GM19099 (cell line): Measurements from ENCODE around the gene RGS19.

ENCODE experiments used
- POLR2A ChIP-seq: IDR thresholded peaks from 3 replicates; pipeline ENCODE4 v1.6.1; 2011; ENCODE audit warnings: low read depth; ENCODE audit not compliant: insufficient read length; ENCODE audit errors: extremely low read depth

The RGS19 gene

DNA sequence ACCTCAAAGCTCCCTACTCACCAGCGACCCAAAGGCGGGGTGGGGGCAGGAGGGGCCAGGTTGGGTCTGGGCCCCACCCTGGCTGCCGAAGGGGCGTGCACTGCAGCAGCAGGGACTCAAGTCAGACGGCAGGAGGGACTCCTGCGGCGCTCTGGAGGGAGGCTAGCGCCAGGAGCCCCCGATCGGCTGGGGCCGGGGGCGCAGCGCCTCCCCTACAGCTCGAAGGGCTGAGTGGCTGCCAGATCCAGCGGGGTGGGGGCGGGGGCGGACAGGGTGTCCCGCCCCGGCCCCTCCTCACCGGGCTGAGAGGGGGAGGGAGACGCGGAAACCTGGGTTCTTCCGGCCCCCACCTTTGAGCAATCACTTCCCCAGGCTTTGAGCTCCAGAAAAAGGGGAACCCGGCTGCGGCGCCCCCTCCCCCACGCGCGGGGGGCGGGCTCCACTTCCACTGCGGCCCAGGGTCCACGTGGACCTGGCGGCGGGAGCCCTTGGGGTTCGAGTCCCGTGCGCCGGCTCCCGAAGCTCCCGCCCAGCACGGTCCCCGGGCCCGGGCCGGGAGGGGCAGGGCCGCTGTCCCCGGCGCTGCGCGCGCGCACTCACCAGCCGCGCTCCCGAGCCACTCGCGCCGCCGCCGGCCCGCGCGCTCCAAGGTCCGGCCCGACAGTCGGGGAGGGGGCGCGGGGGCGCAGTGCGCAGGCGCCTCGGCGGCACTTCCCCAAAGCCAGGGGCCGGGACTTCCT lies at the start of gene RGS19:
RGS19 (minus strand) TSS at position 246 of the 740 bp plus-strand sequence. CDS start 2,632 bp downstream, outside the sequence.
- peak; percentile 58 for TF ChIP-seq POLR2A

- no peak for TF ChIP-seq POLR2A
Measured at GRCh38 chr20:64121586-64121985, 42.3 kb upstream of the RGS19 start.

- no peak for TF ChIP-seq POLR2A
Measured at GRCh38 chr20:64119681-64120341, 40.5 kb upstream of the RGS19 start.

DNA sequence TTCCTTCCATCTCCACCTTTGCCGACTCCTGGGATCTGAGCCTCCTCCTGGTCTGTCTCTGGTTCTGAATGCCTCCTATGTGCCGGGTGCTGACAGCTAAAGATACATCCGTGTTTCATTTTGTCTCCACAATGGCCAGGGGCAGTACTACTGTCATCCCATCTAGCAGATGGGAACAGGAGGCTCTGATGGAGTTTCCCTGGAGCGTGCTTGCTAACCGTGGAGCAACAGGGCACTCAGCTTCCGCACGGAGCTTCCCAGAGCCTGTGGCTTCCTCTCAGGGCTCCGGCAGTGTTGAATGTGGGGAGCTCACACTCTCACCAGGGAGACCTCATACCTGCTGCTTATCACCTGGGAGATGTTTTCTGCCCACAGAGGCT lies 40.0 kb upstream of the RGS19 start:
- no peak for TF ChIP-seq POLR2A

DNA sequence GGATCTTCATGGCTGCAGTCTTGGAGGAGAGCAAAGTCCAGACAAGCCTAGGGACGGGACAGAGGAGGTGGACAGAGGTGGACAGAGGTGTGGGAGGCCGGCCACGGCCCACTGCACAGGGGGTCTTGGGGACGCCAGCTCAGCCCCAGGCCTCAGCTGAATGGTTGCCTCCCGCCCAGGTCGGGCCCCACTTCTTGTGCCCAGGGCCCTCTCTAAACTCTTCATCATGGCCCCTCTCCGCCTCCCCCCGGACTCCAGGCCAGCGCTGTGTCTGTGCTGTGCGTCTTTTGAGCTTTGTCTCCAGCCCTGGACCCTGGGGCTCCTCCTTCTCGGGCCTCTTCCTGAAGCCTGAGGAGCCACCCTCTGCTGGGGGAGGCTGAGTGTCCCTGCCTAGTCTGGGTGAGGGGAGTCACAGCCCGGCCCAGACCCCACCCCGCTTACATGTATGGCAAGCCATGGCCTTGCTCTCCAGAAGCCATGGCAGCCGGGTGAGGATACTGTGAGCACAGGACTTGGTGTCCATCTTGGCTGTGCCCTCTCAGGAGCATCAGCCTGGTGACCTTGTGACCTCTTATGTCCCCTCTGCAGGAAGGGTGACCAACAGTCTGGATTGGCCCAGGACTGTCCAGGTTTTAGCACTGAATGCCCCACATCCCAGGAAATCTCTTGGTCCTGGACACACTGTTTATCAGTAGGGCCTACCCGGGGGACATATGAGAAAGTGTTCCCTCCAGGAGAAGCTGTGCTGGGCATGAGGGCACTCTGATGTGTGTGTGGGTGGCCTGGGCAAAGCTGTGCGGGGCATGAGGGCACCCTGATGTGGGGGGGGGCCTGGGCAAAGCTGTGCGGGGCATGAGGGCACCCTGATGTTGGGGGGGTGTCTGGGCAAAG lies 37.5 kb upstream of the RGS19 start:
- no peak for TF ChIP-seq POLR2A

DNA sequence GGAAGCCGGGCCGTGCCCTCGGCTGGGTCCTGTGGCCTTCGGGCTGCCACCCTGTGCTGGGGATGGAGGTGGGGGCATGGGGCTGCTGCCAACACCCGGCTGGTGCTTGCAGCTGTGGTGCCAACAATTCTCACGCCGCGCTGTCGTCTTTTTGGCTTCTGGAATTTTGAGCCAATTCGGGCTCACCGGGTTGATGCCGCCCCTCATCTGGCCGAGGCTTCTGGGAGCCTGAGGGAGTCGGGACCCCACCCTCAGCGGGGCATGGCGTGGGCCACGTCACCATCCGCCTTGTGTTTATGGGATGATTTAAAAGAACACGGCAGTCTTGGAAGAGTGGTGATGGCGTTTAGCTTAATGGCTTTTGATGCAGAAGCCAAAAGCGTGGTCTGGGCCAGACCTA lies 36.7 kb upstream of the RGS19 start:
- TF ChIP-seq POLR2A, result no peak

GRCh38 chr20:64115171-64115911 lies 36.0 kb upstream of the RGS19 start:
- no peak for TF ChIP-seq POLR2A

DNA sequence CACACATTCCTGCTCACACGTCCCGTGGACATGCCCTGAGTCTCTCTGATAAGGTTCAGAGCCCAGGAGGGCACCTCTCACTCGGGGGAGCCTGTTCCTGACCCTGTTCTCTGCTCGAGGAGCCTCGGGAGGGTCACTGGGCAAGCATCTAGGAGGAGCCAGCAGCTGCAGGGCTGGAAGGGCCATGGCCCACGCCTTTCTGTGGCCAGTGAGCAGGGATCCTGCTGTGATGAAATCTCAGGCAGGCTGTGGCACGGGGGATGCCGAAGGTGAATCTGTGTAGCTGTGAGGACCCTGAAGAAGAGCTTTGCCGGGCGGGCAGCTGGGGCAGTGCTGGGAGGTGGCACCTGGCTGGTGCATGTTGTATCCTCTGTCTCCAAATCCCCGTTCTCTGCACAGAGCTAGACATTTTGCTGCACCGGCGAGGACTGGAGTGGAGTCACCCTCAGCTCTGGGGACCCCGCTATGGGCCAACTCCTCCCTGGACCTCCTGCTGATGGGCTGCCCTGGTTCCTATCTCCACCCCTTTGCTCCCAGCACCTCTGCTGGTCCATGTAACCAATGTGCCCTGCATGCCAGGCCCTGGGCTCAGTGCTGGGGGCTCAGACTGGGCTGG lies 35.1 kb upstream of the RGS19 start:
- no peak for TF ChIP-seq POLR2A

- TF ChIP-seq POLR2A, result no peak
Measured at GRCh38 chr20:64113796-64114355, 34.6 kb upstream of the RGS19 start.

GRCh38 chr20:64113444-64113775 lies 34.1 kb upstream of the RGS19 start:
- TF ChIP-seq POLR2A, result no peak

- no peak for TF ChIP-seq POLR2A
Measured at GRCh38 chr20:64112691-64113443, 33.5 kb upstream of the RGS19 start.

DNA sequence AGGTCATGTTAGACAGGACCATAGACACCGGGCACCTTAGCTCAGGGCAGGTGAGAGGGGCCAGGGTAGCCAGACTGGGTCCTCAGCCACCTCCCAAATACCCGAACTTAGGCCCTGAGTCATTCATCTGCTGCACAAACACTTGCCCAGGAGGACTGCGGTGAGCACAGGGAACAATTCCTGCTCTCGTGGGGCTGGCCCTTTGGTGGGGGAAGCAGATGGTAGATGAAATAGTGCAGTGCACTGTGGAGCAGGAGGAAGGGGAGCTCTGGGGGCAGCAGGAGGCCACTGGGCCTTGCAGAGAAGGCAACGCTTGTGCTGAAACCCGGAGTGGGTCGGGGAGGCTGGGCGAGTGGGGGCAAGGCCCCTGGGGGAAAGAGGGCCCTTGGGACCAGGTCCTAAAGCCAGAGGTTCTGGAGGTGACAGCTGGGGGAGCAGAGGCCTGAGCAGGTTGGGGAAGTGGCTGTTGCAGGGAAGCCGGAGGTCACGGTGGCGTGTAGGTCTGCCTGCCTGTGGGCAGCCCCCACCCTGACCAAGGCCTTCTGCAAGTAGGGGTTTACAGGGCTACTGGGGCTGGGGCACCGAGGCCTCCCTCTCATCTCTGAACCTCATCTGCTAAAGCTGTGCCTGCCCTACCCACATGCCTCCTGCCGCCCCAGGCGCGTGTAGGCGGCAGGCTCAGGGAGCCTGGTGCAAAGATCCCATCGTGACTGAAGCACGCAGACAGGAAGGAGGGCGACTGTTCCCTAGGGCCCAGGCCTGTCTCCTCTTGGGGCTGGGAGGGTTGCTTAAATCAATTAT lies 32.7 kb upstream of the RGS19 start:
- no peak for TF ChIP-seq POLR2A

DNA sequence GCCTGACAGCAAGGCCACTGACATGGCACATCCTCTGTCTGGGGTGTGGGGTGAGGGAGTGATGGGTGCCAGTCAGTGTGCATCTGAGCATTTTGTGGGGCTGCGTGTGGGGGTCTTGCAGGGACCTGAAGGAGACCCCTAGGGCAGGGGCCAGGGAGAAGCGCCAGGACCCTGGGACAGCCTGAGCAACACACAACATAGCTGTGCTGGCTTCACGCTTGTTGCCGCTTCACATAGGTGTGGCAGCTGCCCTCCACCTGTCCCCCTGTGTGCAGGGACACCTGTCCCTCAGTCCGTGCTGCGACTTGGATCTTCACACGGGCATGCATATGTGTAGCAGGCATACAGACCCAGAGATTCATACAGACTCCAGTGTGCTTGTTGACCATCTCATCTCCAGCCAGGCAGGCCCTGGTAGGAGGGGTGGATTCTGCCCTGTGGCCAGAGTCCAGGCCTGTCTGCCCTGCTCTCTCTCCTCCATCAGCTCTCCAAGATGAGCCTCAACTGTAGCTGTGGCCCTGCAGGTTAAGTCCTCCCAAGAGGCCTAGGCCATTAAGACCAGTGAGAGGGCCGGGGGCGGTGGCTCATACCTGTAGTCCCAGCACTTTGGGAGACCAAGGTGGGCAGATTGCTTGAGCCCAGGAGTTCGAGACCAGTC lies 31.2 kb upstream of the RGS19 start:
- no peak for TF ChIP-seq POLR2A
